GM23338 (cell line): ENCODE data around the gene PTPRN2. TPM values are rescaled to one million over a fixed set of nuclear protein-coding genes. Genes with fewer than 3 reads are reported as not detected.

Experiments
- ATAC-seq: fragments of 200-7000 bp; cut with Tn5 transposase; 3 replicates; pipeline ENCODE4 v1.9.1; 2020
- DNase-seq: peaks from one replicate; pipeline ENCODE4 v3.0.0-alpha.2; 2015; ENCODE audit warnings: low spot score
- H2AFZ ChIP-seq: fragments of 200-600 bp; sonication (generic); 2 replicates; pipeline ENCODE4 v1.8.0; 2016; ENCODE audit warnings: antibody characterized with exemption, mild to moderate bottlenecking, moderate library complexity
- H3F3A ChIP-seq: fragments of 200-600 bp; sonication (generic); replicated peaks from 2 replicates; pipeline ENCODE4 v1.8.0; 2017; ENCODE audit warnings: antibody characterized with exemption, mixed run types, low read depth
- H3K27ac ChIP-seq: fragments of 200-600 bp; sonication (generic); 2 replicates; pipeline ENCODE4 v1.6.1; 2016; ENCODE audit warnings: low read depth
- H3K27me3 ChIP-seq: fragments of 200-600 bp; sonication (generic); 2 replicates; pipeline ENCODE4 v1.8.0; 2016; ENCODE audit warnings: mild to moderate bottlenecking, mixed run types, moderate library complexity; ENCODE audit not compliant: insufficient read depth
- H3K36me3 ChIP-seq: fragments of 200-600 bp; sonication (generic); 2 replicates; pipeline ENCODE4 v1.8.0; 2016; ENCODE audit warnings: mild to moderate bottlenecking; ENCODE audit not compliant: insufficient read depth
- H3K4me1 ChIP-seq: fragments of 200-600 bp; sonication (generic); 2 replicates; pipeline ENCODE4 v1.8.0; 2016; ENCODE audit warnings: mild to moderate bottlenecking, moderate library complexity; ENCODE audit not compliant: insufficient read depth
- H3K4me2 ChIP-seq: fragments of 200-600 bp; sonication (generic); 2 replicates; pipeline ENCODE4 v1.7.1; 2017; ENCODE audit warnings: mixed run types
- H3K4me3 ChIP-seq: fragments of 200-600 bp; sonication (generic); 2 replicates; pipeline ENCODE4 v1.6.1; 2016; ENCODE audit warnings: mixed run types
- H3K79me2 ChIP-seq: fragments of 200-600 bp; sonication (generic); replicated peaks from 2 replicates; pipeline ENCODE4 v1.8.0; 2017; ENCODE audit warnings: mild to moderate bottlenecking; ENCODE audit not compliant: insufficient read depth
- H3K9me2 ChIP-seq: fragments of 200-600 bp; sonication (generic); 2 replicates; pipeline ENCODE4 v1.8.0; 2017; ENCODE audit not compliant: insufficient read depth
- H4K20me1 ChIP-seq: fragments of 200-600 bp; sonication (generic); replicated peaks from 2 replicates; pipeline ENCODE4 v1.8.0; 2017; ENCODE audit warnings: mild to moderate bottlenecking; ENCODE audit not compliant: insufficient read depth
- H3K27ac Mint-ChIP-seq: 2 replicates; pipeline ENCODE4 v1.8.0; 2020; ENCODE audit warnings: inconsistent platforms, mild to moderate bottlenecking, moderate library complexity, mixed read lengths
- H3K27me3 Mint-ChIP-seq: 3 replicates; pipeline ENCODE4 v1.8.0; 2022; ENCODE audit warnings: low read depth, mild to moderate bottlenecking, moderate library complexity, mixed read lengths, inconsistent platforms; ENCODE audit not compliant: insufficient read depth, poor library complexity
- H3K36me3 Mint-ChIP-seq: 3 replicates; pipeline ENCODE4 v1.8.0; 2021; ENCODE audit warnings: low read depth, mild to moderate bottlenecking, inconsistent platforms, moderate library complexity, mixed read lengths
- H3K4me1 Mint-ChIP-seq: 3 replicates; pipeline ENCODE4 v1.8.0; 2020; ENCODE audit warnings: mild to moderate bottlenecking, inconsistent platforms, mixed read lengths
- H3K4me3 Mint-ChIP-seq: 3 replicates; pipeline ENCODE4 v1.8.0; 2021; ENCODE audit warnings: moderate library complexity, mild to moderate bottlenecking, inconsistent platforms, mixed read lengths
- H3K9me3 Mint-ChIP-seq: 3 replicates; pipeline ENCODE4 v1.8.0; 2020; ENCODE audit warnings: moderate library complexity, mild to moderate bottlenecking, inconsistent platforms, mixed read lengths
- CREB1 ChIP-seq: fragments of 250-450 bp; sonication (Bioruptor Pico); IDR thresholded peaks from 2 replicates; pipeline ENCODE4 v1.5.0; 2020; ENCODE audit warnings: low read depth, mild to moderate bottlenecking, moderate library complexity
- EZH2 ChIP-seq: fragments of 200-600 bp; sonication (generic); IDR thresholded peaks from one replicate; pipeline ENCODE4 v1.8.0; 2017; ENCODE audit warnings: antibody characterized with exemption, mild to moderate bottlenecking, low read depth; ENCODE audit not compliant: unreplicated experiment
- JUNB ChIP-seq: IDR thresholded peaks from one replicate; pipeline ENCODE4 v1.6.1; 2016; ENCODE audit warnings: antibody characterized with exemption; ENCODE audit not compliant: unreplicated experiment
- ZNF331 ChIP-seq: fragments of 250-450 bp; sonication (Bioruptor Pico); IDR thresholded peaks from 2 replicates; pipeline ENCODE4 v1.5.0; 2020; ENCODE audit warnings: low read depth, mild to moderate bottlenecking, moderate library complexity
- polyA plus RNA-seq: library from polyadenylated mRNA; unstranded; fragments of >200 nt; fragmentation: Nextera tagmentation; extraction: Ambion mirVana; gene quantifications from 2 replicates; pipeline ENCODE4 v1.2.1, GENCODE V29; 2016
- total RNA-seq: library from RNA; depleted of rRNA; stranded (reverse); fragments of >200 nt; shearing (Covaris generic); gene quantifications from 2 replicates; pipeline ENCODE4 v1.2.3, GENCODE V29; 2014
- TF ChIP-seq, protein P1 (sequence below): IDR thresholded peaks from 2 replicates; pipeline ENCODE4 v1.6.1; 2016; ENCODE audit warnings: antibody characterized with exemption
- TF ChIP-seq, protein P2 (sequence below): IDR thresholded peaks from one replicate; pipeline ENCODE4 v1.6.1; 2018; ENCODE audit warnings: antibody characterized with exemption; ENCODE audit not compliant: unreplicated experiment

Gene PTPRN2
- total and polyA plus RNA-seq, 2 experiments from 2014 or later: 0.87 to 4.0 TPM

DNA sequence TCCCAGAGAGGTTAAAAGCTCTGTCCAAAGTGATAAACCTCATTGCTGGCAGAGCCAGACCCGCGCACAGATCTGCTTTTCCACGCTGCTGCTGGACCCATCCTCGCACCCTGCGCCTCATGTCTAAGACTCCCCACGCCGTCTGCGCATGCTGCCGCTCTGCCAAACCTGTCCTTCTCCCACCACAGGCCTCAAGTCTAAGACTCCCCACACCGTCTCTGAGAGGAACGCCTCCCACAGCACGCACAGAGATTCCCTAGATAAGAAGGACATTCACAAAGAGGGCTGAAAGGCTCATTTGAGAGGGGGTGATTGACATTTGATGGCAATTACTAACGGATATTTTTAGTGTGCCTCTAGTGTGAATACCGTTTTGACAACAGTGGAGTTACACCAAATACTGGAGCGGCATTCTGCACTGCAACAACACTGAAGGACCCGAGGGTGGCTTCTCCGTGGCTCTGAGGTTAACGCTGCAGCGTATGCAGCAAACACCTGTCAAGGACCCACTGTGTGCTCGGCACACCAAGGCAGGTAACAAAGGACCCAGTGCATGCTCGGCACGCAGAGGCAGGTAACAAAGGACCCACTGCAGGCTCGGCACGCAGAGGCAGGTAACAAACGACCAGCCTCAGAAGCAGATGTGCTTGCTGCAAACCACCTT, 1019.4 kb downstream of the PTPRN2 start:
- no peak for ATAC-seq
- H3K36me3 ChIP-seq: no peaks in the 10 kb centered on the region
- Mint-ChIP-seq H3K36me3 (peaks cover 52% of the 10 kb centered on the region), H3K27me3 (no peaks in the 10 kb centered on the region), H3K4me1 (no peaks in the 10 kb centered on the region), H3K9me3 (peaks cover 21% of the 10 kb centered on the region), H3K4me3 (no peak overlapping the region), H3K27ac (no peak overlapping the region)
- no peak overlapping the region for H3K27ac ChIP-seq
- TF ChIP-seq EZH2: no peak
- no peak for TF ChIP-seq ZNF331 (CRISPR knock-in tag)
- no peak for TF ChIP-seq JUNB
- TF ChIP-seq CREB1 (CRISPR knock-in tag): no peak
- TF ChIP-seq, protein P1, sequence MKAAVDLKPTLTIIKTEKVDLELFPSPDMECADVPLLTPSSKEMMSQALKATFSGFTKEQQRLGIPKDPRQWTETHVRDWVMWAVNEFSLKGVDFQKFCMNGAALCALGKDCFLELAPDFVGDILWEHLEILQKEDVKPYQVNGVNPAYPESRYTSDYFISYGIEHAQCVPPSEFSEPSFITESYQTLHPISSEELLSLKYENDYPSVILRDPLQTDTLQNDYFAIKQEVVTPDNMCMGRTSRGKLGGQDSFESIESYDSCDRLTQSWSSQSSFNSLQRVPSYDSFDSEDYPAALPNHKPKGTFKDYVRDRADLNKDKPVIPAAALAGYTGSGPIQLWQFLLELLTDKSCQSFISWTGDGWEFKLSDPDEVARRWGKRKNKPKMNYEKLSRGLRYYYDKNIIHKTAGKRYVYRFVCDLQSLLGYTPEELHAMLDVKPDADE: no peak
- TF ChIP-seq, protein P2, sequence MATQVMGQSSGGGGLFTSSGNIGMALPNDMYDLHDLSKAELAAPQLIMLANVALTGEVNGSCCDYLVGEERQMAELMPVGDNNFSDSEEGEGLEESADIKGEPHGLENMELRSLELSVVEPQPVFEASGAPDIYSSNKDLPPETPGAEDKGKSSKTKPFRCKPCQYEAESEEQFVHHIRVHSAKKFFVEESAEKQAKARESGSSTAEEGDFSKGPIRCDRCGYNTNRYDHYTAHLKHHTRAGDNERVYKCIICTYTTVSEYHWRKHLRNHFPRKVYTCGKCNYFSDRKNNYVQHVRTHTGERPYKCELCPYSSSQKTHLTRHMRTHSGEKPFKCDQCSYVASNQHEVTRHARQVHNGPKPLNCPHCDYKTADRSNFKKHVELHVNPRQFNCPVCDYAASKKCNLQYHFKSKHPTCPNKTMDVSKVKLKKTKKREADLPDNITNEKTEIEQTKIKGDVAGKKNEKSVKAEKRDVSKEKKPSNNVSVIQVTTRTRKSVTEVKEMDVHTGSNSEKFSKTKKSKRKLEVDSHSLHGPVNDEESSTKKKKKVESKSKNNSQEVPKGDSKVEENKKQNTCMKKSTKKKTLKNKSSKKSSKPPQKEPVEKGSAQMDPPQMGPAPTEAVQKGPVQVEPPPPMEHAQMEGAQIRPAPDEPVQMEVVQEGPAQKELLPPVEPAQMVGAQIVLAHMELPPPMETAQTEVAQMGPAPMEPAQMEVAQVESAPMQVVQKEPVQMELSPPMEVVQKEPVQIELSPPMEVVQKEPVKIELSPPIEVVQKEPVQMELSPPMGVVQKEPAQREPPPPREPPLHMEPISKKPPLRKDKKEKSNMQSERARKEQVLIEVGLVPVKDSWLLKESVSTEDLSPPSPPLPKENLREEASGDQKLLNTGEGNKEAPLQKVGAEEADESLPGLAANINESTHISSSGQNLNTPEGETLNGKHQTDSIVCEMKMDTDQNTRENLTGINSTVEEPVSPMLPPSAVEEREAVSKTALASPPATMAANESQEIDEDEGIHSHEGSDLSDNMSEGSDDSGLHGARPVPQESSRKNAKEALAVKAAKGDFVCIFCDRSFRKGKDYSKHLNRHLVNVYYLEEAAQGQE: no peak
- no peaks in the 10 kb centered on the region for H3K4me1 ChIP-seq
- H3K27me3 ChIP-seq: no peaks in the 10 kb centered on the region
- 0 out of 2 replicates have a peak overlapping the region, but pooled peaks have one; percentile 38 for H3K4me3 ChIP-seq
- H3K79me2 ChIP-seq: no peaks in the 10 kb centered on the region
- no peaks in the 10 kb centered on the region for H3F3A ChIP-seq
- H4K20me1 ChIP-seq: no peaks in the 10 kb centered on the region
- no peak for DNase-seq
- peak overlapping the region; percentile 55; the same call in 1 of the 2 replicates for H3K4me2 ChIP-seq
- no peak overlapping the region for H2AFZ ChIP-seq
- H3K9me2 ChIP-seq: no peaks in the 10 kb centered on the region

DNA sequence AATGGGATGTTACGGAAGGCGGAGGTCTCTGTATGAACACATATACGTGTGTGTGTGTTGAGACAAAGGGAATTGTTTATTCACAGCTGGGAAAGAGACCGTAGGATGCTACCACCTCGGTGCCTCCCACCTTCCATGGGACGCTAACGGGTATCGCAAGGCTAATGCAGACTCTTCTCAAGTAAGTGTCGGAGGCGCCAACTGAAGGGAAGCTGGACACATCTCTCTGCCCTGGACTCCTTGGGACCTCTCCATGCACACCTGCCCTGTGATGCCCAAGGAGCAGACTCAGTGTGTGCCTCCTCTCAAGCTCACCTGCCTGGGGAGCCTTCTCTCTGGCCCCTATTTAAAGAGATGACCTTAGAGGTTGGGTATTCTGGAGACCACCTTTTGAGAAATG, 1020.0 kb downstream of the PTPRN2 start:
- Histone ChIP-seq H3K4me1 (no peaks in the 10 kb centered on the region), H3F3A (no peaks in the 10 kb centered on the region), H3K79me2 (no peaks in the 10 kb centered on the region), H2AFZ (no peak overlapping the region), H3K4me2 (no peak overlapping the region), H3K4me3 (no peak overlapping the region), H3K9me2 (no peaks in the 10 kb centered on the region), H3K27ac (no peak overlapping the region), H3K36me3 (no peaks in the 10 kb centered on the region), H3K27me3 (no peaks in the 10 kb centered on the region), H4K20me1 (no peaks in the 10 kb centered on the region)
- peaks cover 15% of the 10 kb centered on the region for H3K9me3 Mint-ChIP-seq
- no peak for ATAC-seq
- no peak overlapping the region for H3K27ac Mint-ChIP-seq
- H3K4me1 Mint-ChIP-seq: no peaks in the 10 kb centered on the region
- H3K4me3 Mint-ChIP-seq: no peak overlapping the region
- no peaks in the 10 kb centered on the region for H3K27me3 Mint-ChIP-seq
- no peak for DNase-seq
- H3K36me3 Mint-ChIP-seq: peaks cover 52% of the 10 kb centered on the region
- no peak for TF ChIP-seq EZH2
- TF ChIP-seq, protein P2: no peak
